ENCODE results near the gene NEAT1.

Gene NEAT1

DNA sequence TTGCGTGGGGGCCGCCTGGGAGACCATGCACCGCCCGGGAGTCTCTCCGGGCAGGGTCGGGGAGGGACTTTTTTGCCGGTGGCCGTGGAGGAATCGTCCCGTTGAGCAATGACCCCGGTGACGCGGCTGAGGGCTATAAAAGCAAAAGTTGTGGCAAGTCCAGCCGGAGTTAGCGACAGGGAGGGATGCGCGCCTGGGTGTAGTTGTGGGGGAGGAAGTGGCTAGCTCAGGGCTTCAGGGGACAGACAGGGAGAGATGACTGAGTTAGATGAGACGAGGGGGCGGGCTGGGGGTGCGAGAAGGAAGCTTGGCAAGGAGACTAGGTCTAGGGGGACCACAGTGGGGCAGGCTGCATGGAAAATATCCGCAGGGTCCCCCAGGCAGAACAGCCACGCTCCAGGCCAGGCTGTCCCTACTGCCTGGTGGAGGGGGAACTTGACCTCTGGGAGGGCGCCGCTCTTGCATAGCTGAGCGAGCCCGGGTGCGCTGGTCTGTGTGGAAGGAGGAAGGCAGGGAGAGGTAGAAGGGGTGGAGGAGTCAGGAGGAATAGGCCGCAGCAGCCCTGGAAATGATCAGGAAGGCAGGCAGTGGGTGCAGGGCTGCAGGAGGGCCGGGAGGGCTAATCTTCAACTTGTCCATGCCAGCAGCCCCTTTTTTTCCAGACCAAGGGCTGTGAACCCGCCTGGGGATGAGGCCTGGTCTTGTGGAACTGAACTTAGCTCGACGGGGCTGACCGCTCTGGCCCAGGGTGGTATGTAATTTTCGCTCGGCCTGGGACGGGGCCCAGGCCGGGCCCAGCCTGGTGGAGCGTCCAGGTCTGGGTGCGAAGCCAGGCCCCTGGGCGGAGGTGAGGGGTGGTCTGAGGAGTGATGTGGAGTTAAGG, at the start of gene NEAT1:
Gene NEAT1, plus strand, starts transcription at position 166 of the 883 bp plus-strand sequence.
- peak; percentile 81 for DNase-seq (ENCODE audit: low spot score)
- TF ChIP-seq, protein P1, sequence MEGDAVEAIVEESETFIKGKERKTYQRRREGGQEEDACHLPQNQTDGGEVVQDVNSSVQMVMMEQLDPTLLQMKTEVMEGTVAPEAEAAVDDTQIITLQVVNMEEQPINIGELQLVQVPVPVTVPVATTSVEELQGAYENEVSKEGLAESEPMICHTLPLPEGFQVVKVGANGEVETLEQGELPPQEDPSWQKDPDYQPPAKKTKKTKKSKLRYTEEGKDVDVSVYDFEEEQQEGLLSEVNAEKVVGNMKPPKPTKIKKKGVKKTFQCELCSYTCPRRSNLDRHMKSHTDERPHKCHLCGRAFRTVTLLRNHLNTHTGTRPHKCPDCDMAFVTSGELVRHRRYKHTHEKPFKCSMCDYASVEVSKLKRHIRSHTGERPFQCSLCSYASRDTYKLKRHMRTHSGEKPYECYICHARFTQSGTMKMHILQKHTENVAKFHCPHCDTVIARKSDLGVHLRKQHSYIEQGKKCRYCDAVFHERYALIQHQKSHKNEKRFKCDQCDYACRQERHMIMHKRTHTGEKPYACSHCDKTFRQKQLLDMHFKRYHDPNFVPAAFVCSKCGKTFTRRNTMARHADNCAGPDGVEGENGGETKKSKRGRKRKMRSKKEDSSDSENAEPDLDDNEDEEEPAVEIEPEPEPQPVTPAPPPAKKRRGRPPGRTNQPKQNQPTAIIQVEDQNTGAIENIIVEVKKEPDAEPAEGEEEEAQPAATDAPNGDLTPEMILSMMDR (IDR thresholded peaks at IDR 0.05; ENCODE audit: extremely low read depth, missing control alignments), result no peak

DNA sequence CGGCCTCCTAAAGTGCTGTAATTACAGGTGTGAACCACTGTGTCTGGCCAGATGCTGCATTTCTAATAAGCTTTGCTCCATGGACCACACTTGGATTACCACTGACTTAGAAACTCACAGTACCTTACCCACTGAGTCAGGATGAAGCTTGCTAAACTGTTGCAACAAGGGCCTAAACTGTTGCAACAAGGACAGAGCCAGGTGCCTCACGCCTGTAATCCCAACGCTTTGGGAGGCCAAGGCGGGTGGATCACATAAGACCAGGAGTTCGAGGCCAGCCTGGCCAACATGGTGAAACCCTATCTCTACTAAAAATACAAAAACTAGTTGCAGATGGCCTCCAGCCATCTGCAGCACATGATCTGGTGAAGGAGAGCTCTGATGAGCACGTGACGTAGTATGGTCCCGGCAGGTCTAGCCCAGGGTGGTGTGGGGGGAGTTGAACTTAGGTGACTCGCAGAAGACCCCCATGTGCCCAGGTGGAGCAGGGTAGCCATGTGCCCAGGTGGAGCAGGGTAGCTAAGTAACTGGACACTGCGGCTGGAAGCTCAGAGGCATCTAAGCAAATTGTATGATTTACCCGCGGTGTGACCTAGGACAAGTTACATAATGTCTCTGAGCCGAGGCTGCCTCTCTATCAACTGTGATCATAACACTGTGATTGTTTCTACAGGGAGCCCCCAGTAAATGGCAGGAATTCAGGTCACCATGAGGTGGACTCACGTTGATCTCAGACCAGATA, 48.6 kb upstream of the NEAT1 start:
- no peak for DNase-seq (ENCODE audit: low spot score)

GRCh38 chr11:65375012-65375411, 47.6 kb upstream of the NEAT1 start:
- TF ChIP-seq, protein P1 (IDR thresholded peaks at IDR 0.05; ENCODE audit: extremely low read depth, missing control alignments), result no peak
- no peak for DNase-seq (ENCODE audit: low spot score)

More for the DNA sequence above, 48.6 kb upstream of the NEAT1 start:
- TF ChIP-seq, protein P1 (IDR thresholded peaks at IDR 0.05; ENCODE audit: extremely low read depth, missing control alignments), result no peak

DNA sequence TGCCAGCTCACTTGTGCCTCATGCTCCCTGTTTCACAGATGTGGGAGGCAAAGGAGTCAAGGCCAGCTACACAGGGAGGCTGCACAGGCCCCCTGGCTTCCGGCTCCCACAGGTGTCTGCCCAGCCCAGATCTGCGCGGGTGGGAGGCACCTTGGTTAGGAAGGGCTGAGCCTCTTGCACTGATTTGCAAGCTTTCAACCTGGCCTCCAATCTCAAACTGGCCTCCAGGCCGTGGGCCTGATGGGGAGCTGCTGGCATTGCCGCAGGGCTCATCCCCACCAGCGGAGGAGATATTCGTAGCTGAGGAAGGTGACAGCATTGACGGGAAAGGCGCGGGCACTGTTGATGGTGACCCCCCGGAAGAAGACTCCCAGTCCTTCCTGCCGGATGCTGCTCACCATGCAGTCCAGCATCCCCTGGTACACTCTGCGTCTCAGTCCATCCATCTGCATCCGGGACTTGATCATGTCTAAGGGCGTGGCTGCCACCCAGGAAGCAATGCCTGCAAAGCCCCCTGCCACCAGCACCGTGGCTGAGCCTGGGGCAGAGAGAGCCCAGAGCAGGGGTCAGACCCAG, 46.4 kb upstream of the NEAT1 start:
- TF ChIP-seq, protein P1 (IDR thresholded peaks at IDR 0.05; ENCODE audit: extremely low read depth, missing control alignments), result no peak

GRCh38 chr11:65377036-65377435, 45.6 kb upstream of the NEAT1 start:
- TF ChIP-seq, protein P1 (IDR thresholded peaks at IDR 0.05; ENCODE audit: extremely low read depth, missing control alignments), result no peak
- no peak for DNase-seq (ENCODE audit: low spot score)

More for the DNA sequence above, 46.4 kb upstream of the NEAT1 start:
- no peak for DNase-seq (ENCODE audit: low spot score)

- DNase-seq (ENCODE audit: low spot score), result no peak
- TF ChIP-seq, protein P1 (IDR thresholded peaks at IDR 0.05; ENCODE audit: extremely low read depth, missing control alignments), result no peak
These were observed 44.8 kb upstream of the NEAT1 start for GRCh38 chr11:65377777-65378176.
